HepG2 (cell line): ENCODE results near the gene FAM222B.

Experiments used
- ATF2 ChIP-seq: sonication (generic); formaldehyde crosslinking; IDR thresholded peaks from 2 replicates; pipeline ENCODE4 v1.4.0; 2020; ENCODE audit warnings: missing genetic modification reagents
- CBFB ChIP-seq: sonication (generic); formaldehyde crosslinking; IDR thresholded peaks from 2 replicates; pipeline ENCODE4 v1.4.0; 2020; ENCODE audit warnings: missing genetic modification reagents
- DRAP1 ChIP-seq: IDR thresholded peaks from 2 replicates; pipeline ENCODE4 v1.6.1; 2016; ENCODE audit warnings: missing genetic modification reagents, missing compliant biosample characterization
- HIVEP1 ChIP-seq: sonication (generic); formaldehyde crosslinking; IDR thresholded peaks from 2 replicates; pipeline ENCODE4 v1.4.0; 2020; ENCODE audit warnings: mild to moderate bottlenecking, missing genetic modification reagents
- HOXA7 ChIP-seq: sonication (generic); formaldehyde crosslinking; IDR thresholded peaks from 2 replicates; pipeline ENCODE4 v1.8.1; 2022; ENCODE audit warnings: mild to moderate bottlenecking, missing genetic modification reagents, moderate library complexity
- KDM1A ChIP-seq: IDR thresholded peaks from 2 replicates; pipeline ENCODE4 v1.6.1; 2016; ENCODE audit warnings: missing compliant biosample characterization
- MAFK ChIP-seq, 2 experiments: IDR thresholded peaks in 1 of 2; conservative IDR thresholded peaks in 1 of 2; 2 replicates each; pipeline ENCODE4 v1.6.1; 2011; ENCODE audit warnings: improper control_type of control experiment in 2 of 2, low read length in 2 of 2
- MYC ChIP-seq: sonication (generic); formaldehyde crosslinking; IDR thresholded peaks from 2 replicates; pipeline ENCODE4 v1.9.0; 2021; ENCODE audit warnings: missing genetic modification reagents, borderline replicate concordance
- PHF8 ChIP-seq: sonication (generic); formaldehyde crosslinking; IDR thresholded peaks from 2 replicates; pipeline ENCODE4 v1.5.0; 2020; ENCODE audit warnings: missing genetic modification reagents
- RFX1 ChIP-seq: fragments of 450-650 bp; IDR thresholded peaks from 2 replicates; pipeline ENCODE4 v1.6.1; 2017
- SPEN ChIP-seq: sonication (generic); formaldehyde crosslinking; IDR thresholded peaks from 2 replicates; pipeline ENCODE4 v1.5.1; 2020; ENCODE audit warnings: low read depth, mild to moderate bottlenecking, missing genetic modification reagents
- TF ChIP-seq, protein P1 (sequence below): sonication (generic); formaldehyde crosslinking; IDR thresholded peaks from 2 replicates; pipeline ENCODE4 v1.4.0; 2020; ENCODE audit warnings: missing genetic modification reagents

- no peak for TF ChIP-seq KDM1A
- no peak for TF ChIP-seq SPEN
- no peak for TF ChIP-seq MAFK (conservative IDR thresholded peaks at IDR 0.05 in 1 of 2, IDR thresholded peaks at IDR 0.05 in 1 of 2; ENCODE audit: low read length in 2 of 2)
- no peak for TF ChIP-seq HOXA7 (CRISPR knock-in tag)
- TF ChIP-seq CBFB (CRISPR knock-in tag), result no peak
- no peak for TF ChIP-seq HIVEP1 (CRISPR knock-in tag)
- no peak for TF ChIP-seq RFX1
- TF ChIP-seq, protein P1, sequence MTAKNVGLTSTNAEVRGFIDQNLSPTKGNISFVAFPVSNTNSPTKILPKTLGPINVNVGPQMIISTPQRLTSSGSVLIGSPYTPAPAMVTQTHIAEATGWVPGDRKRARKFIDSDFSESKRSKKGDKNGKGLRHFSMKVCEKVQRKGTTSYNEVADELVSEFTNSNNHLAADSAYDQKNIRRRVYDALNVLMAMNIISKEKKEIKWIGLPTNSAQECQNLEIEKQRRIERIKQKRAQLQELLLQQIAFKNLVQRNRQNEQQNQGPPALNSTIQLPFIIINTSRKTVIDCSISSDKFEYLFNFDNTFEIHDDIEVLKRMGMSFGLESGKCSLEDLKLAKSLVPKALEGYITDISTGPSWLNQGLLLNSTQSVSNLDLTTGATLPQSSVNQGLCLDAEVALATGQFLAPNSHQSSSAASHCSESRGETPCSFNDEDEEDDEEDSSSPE (CRISPR knock-in tag), result no peak
- TF ChIP-seq ATF2 (CRISPR knock-in tag), result no peak
- no peak for TF ChIP-seq DRAP1
- TF ChIP-seq PHF8 (CRISPR knock-in tag), result no peak
- TF ChIP-seq MYC (CRISPR knock-in tag), result no peak
Measured at GRCh38 chr17:28881533-28882056, 39.0 kb upstream of the FAM222B start.
